T47D (cell line): ENCODE results near the gene PDIA2.
"Not testable (repeated sequence)": the region's sequence is repeated elsewhere in the genome, so short reads cannot be mapped to it uniquely, and the experiment has no call there.

ENCODE experiments used
- DNase-seq, 2 experiments: peaks; one replicate each; pipeline versions ENCODE4 v3.0.0 to v3.0.0-alpha.2; 2011 to 2012; ENCODE audit warnings: low read depth in 1 of 2, low spot score in 1 of 2
- JUND ChIP-seq: IDR thresholded peaks from 2 replicates; pipeline ENCODE4 v1.6.1; 2012; ENCODE audit warnings: low read depth
- in situ Hi-C: cut with HindIII; loops from 2 replicates; pipeline ENCODE4 v1.10.0; 2016; ENCODE audit warnings: low sequenced_read_pairs, low pct_unique_long_range_greater_than_20kb

Gene PDIA2

DNA sequence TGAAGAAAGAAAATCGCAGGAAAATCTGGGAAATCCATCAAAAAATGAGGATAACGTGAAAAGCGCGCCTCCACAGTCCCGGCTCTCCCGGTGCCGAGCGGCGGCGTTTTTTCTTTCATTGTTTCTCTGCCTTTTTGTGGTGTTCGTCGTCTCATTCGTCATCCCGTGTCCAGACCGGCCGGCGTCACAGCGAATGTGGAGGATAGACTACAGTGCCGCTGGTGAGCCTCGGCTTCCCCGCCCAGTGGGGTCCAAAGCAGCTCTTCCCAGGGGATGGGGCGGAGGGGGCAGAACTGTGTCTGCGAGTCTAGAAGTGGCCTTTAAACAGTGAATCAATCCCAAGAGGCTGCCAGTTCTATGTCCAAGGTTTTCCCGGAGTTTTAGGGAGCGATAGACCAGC is 28.5 kb upstream of the PDIA2 start:
- no peak for TF ChIP-seq JUND
- in situ Hi-C loops: no loop called here
- no peak for DNase-seq

DNA sequence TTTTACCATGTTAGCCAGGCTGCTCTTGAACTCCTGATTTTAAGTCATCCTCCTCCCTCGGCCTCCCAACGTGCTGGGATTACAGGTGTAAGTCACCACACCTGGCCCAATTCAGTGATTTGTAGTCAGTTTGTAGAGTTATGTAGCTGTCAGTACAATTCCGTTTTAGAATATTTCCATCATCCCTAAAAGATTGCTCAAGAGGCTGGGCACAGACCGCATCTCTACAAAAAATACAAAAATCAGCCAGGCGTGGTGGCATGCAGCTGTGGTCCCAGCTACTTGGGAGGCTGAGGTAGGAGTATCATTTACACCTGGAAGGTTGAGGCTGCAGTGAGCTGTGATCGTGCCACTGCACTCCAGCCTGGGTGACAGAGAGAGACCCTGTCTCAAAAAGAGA is 27.8 kb upstream of the PDIA2 start:
- in situ Hi-C loops: no loop called here
- no peak for TF ChIP-seq JUND
- no peak for DNase-seq

DNA sequence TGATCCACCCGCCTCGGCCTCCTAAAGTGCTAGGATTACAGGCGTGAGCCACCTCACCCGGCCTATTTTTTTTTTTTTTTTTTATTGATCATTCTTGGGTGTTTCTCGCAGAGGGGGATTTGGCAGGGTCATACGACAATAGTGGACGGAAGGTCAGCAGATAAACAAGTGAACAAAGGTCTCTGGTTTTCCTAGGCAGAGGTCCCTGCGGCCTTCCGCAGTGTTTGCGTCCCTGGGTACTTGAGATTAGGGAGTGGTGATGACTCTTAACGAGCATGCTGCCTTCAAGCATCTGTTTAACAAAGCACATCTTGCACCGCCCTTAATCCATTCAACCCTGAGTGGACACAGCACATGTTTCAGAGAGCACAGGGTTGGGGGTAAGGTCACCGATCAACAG is 24.9 kb upstream of the PDIA2 start:
- DNase-seq, in situ Hi-C loops: not testable (repeated sequence)

DNA sequence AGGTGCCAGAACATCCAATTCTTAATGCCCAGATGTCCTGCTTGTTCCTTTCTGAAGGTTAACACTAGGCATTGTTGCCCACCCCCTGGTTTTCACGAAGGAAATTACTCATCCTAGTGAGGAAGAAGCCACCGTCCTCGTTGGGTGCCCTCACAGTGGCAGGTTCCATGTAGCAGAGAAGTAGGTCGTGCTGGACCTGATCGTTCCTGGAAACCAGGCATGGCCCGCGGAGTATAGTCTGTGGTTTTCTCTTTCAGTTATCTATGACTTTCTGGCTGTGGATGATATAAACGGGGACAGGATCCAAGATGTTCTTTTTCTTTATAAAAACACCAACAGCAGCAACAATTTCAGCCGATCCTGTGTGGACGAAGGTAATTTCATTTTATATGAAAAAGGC is 23.7 kb upstream of the PDIA2 start:
- no peak for TF ChIP-seq JUND
- DNase-seq: no peak
- in situ Hi-C loops: no loop called here

DNA sequence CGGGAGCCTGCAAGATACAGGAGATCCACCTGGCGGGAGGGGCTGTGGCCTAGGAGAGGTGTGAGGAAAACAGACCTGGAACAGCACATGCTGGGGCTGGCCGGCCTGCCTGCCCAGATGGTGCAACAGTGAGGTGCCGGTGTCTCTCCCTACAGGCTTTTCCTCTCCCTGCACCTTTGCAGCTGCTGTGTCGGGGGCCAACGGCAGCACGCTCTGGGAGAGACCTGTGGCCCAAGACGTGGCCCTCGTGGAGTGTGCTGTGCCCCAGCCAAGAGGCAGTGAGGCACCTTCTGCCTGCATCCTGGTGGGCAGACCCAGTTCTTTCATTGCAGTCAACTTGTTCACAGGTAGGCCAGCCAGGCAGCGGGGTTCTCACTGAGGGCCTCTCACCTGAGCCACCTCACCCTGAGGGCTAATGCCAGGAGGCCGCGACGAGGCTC is 23.1 kb upstream of the PDIA2 start:
- no peak for TF ChIP-seq JUND
- in situ Hi-C loops: no loop called here
- DNase-seq: no peak

DNA sequence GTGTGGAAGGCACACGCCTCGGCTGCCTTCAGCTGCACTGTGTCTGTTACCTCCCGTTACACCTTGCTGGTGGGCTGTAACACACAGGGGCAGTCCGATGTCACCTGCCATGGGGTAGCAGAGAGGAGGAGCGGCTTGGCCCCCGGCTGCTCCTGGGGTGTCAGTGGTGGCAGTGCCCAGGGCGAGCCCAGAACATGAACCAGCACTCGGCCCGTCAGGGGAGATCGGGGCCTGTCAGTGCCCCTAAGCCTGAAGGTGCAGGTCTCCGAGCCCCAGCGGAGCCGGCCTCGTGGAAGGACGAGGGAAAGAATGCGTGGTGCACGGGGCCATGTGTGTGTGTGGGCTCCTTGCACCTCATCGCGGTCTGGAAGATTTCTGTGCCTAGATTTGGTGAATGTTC is 22.6 kb upstream of the PDIA2 start:
- DNase-seq: no peak
- in situ Hi-C loops: no loop called here

DNA sequence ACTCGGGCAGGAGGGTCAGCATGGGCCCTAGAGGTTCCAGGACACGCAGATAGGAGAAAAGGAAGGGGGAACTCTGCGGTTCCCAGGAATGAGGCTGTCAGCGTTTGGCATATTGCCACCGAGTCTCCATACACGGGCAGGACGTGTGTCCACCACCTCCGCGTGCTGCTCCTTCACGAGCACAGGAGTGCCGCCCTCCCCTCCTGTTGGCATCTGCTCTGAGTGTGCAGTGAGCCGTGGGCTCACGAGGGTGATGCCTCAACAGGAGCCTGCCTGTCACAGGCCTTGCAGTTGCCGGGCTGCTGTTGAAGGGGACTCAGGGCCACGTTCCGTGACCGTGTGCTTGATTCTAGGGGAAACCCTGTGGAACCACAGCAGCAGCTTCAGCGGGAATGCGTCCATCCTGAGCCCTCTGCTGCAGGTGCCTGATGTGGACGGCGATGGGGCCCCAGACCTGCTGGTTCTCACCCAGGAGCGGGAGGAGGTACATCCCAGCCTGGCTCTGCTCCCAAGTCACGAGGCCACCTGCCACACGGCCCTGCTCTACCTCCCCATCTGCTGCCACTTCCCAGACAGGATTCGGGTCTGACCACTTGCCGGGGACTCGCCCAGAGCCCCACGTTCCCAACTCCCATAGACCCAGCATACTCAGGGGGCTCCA is 21.8 kb upstream of the PDIA2 start:
- in situ Hi-C loops: no loop called here
- DNase-seq: no peak
- TF ChIP-seq JUND: no peak

More for the DNA sequence above, 22.6 kb upstream of the PDIA2 start:
- no peak for TF ChIP-seq JUND

DNA sequence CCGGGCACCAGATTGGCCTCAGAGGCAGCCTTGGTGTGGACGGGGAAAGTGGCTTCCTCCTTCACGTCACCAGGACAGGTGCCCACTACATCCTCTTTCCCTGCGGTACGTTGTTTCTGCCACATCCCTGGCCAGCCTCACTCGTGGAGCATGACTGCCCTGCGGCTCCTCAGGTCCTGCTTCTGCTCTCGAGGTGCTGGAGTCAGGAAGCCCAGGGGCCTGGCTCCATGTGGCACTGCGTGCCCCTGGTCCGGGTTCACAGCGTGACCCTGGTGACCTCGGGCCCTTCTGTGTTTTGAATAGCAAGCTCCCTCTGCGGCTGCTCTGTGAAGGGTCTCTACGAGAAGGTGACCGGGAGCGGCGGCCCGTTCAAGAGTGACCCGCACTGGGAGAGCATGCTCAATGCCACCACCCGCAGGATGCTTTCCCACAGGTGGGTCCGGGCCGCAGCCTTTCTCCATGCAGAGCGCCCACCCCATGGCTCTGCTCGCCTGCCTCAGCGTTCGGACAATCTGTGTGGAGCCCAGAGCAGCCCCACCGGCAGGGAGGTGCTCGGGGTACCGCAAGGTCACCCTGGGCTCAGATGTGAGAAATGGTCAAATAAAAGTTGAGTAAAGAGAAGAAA is 20.7 kb upstream of the PDIA2 start:
- TF ChIP-seq JUND: no peak
- in situ Hi-C loops: no loop called here
- DNase-seq: no peak

DNA sequence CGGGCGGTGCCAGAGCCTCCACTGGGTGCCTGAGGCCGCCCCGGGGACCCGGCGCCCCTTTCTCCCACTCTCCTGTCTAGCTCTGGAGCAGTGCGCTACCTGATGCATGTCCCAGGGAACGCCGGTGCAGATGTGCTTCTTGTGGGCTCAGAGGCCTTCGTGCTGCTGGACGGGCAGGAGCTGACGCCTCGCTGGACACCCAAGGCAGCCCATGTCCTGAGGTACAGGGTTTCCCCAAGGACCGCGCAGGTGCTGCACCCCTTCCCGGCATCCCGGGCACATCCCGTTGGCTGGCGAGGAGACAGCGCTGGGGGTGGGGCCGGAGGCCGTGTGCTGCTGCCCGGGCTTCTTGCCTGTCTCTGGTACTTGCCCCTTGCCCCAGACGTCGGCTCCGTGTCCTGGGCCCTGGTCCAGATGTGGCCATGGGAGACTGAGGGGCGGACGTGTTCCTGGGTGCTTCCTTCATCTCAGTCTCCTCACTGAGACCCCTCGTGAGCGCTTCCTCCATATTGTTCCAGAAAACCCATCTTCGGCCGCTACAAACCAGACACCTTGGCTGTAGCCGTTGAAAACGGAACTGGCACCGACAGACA is 19.7 kb upstream of the PDIA2 start:
- DNase-seq: no peak
- no peak for TF ChIP-seq JUND
- in situ Hi-C loops: no loop called here

DNA sequence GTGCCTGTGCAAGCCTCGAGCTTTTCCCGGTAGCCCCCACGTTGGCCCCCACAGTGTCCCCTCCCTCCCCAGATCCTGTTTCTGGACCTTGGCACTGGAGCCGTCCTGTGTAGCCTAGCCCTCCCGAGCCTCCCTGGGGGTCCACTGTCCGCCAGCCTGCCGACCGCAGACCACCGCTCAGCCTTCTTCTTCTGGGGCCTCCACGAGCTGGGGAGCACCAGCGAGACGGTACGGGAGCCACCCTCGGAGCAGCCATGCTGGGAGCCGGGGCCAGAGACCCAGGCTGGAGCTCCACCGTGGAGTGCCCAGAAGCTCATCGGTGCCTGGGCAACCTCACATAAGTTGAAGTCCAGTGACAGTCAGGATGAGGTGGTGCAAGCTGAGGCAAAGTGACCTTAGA is 19.0 kb upstream of the PDIA2 start:
- no peak for TF ChIP-seq JUND
- in situ Hi-C loops: no loop called here
- DNase-seq: no peak

DNA sequence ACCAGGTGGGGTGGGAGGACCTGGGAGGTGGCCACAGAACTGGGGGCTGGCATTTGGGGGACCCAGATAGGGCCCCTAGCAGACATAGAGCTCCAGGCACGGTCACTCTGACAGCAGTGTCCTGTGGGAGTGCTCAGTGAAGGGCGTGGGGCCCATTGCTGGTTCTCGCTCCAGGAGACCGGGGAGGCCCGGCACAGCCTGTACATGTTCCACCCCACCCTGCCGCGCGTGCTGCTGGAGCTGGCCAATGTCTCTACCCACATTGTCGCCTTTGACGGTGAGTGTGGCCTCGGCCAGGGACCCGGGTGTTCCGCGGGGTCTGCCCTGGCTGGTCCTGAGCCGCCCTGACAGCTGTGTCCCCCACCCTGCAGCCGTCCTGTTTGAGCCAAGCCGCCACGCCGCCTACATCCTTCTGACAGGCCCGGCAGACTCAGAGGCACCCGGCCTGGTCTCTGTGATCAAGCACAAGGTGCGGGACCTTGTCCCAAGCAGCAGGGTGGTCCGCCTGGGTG is 18.5 kb upstream of the PDIA2 start:
- in situ Hi-C loops: no loop called here
- no peak for TF ChIP-seq JUND
- DNase-seq: no peak

DNA sequence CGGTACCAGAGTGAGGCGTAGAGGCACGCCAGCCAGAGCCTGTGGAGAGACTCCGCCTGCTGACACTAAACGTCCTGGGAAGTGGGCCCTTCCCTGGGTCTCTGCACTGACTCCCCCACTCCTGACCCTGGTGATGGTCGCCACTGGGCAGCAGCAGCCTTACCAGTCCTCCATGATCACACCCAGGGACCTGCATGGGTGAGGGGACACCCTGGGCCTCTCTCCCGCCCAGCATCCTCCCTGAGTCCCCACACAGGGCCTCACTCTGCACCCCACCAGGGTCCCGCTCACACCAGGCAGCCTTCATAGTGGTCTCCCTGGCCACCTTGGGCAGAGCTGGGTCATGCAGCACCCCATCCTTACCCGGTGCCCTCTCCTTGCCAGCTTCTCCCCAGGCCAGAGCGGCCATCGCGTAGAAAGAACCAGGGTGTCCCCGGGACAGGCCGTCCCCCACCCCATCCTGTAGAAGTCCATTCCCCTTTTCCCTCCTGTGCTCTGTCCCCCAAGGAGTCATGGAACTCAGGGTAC is 17.9 kb upstream of the PDIA2 start:
- TF ChIP-seq JUND: no peak
- in situ Hi-C loops: no loop called here
- no peak for DNase-seq

DNA sequence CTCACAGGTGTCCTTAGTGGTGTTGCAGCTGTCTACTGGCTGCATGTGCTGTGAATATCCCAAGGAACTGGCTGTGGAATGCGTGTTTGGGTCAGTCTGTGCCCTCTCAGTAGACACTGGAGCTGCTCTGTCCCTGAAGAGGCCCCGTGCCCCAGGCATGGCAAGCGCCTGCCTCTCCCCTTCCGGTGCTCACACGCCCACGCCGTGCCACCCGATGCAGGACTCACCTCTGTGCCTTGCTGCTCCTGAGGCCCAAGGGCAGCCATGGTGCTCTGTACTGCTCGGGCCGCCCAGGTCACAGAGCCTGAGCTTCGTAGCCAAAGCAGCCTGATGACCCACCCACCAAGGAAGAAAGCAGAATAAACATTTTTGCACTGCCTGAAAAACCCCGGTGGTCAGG is 17.3 kb upstream of the PDIA2 start:
- DNase-seq: peak in 1 of 2 experiments; percentile 16
- no peak for TF ChIP-seq JUND
- in situ Hi-C loops: no loop called here
